CD4-positive, alpha-beta T cell treated with Interleukin-10 for 1 hour (primary cell): Measurements from ENCODE around the gene CATSPER3.

Experiments
- DNase-seq: peaks from one replicate; pipeline ENCODE4 v3.0.0-alpha.2; 2020

CATSPER3 gene

DNA sequence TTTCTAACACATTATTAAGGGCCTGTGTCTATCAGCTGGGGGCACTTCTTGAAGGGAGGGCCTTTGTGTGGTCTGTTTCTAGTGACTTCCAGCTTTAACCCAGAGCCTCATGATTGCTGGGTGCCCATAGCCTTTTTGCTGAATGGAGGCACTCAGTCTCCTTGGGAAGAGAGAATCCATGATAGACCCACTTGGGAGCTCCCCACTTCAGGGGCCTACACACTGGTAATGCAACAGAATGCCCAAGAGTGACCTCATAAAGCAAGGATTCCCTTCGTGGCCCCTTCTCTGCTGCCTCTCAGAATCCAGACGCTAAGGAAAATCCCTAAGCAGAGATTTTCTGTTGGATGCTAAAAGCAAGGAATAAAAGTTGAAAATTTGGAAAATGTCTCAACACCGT is at the start of gene CATSPER3:
Gene CATSPER3, plus strand, starts transcription at position 301 of the 400 bp plus-strand sequence. Its CDS starts 85 bp downstream, at position 386.
- DNase-seq = no peak

GRCh38 chr5:134918861-134919260 is 48.8 kb upstream of the CATSPER3 start:
- DNase-seq = no peak

- no peak for DNase-seq
These were observed 46.7 kb upstream of the CATSPER3 start for GRCh38 chr5:134920848-134921575.

- DNase-seq = no peak
These were observed 35.2 kb upstream of the CATSPER3 start for GRCh38 chr5:134932508-134932907.

GRCh38 chr5:134934202-134934601 is 33.5 kb upstream of the CATSPER3 start:
- DNase-seq = no peak

- DNase-seq = no peak
These were observed 31.8 kb upstream of the CATSPER3 start for GRCh38 chr5:134935711-134936602.

GRCh38 chr5:134937526-134937925 is 30.2 kb upstream of the CATSPER3 start:
- DNase-seq = no peak

DNA sequence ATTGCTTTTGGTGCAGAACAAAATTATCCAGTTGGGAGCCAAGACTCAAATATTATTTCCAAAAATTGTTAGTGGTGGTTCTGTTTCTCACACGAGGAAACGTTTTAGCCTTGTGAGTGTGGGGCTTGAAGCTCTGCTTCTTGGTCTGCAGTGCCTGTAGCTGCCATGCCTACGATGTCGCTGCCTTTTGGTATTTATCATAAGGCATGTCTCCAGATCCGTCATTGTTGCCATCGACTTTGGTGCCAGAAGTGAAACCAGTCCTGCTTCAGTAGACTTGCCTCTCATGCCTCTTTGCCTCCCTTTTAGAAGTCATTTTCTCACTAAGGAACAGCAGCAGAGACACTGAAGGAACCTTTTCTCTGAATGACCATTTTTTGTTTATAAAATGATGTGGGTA is 29.7 kb upstream of the CATSPER3 start:
- no peak for DNase-seq

GRCh38 chr5:134939500-134939899 is 28.2 kb upstream of the CATSPER3 start:
- no peak for DNase-seq

- no peak for DNase-seq
These were observed 24.2 kb upstream of the CATSPER3 start for GRCh38 chr5:134943547-134943946.

DNA sequence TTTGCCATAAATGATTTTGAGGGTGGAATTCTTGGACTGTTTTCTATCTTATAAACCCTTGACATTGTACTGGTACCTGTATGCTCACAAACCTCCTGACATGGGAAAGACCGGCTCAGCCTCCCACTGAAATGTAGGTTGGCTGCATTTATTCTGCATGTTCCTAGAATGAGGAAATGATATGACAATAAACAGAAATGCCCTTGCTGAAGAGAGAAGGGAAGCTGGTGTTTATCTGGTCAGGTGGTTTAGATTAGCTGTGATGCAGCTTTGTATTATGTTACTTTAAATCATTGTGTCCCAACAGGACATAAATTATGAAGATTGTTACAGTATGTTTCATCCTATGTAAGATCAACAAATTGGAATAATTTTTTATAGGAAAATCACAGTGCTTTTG is 23.1 kb upstream of the CATSPER3 start:
- DNase-seq = no peak

GRCh38 chr5:134945041-134945440 is 22.7 kb upstream of the CATSPER3 start:
- no peak for DNase-seq

DNA sequence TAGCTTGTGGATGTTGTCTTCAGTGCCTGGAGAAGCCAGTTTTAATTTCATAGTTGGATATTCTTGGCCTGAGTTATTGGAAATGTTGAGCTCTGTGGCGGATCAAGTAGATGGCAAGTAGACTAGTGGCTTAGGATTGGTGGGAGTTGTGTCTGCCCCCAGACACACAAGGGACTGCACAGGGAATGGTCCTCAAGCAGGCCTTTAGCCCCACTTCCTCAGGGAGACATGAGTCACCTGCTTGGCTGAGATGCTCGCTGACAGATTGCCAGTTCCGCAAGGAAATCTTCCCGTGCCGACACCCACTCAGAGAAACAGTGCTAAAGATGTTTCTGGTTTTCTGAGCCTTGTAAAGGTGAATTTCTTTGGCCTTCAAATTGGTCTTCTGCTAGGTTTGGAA is 18.8 kb upstream of the CATSPER3 start:
- no peak for DNase-seq

DNA sequence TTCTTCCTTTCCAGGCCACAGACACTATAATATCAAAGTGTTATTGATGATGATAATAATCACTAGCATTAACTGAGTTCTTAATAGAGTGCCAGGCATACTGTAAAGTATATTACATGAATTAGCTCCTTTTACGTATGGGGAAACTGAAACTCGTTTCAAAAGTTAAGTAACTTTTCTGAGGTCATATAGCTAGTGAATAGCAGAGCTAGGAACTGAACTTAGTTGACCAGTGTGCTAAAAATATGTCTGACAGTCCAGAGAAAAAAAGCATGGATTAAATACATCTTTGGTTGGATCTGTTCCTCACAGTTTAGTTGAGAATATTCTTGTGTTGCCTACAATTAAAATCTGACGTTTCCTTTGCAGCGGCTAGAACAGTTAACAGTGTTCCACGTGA is 18.4 kb upstream of the CATSPER3 start:
- no peak for DNase-seq

DNA sequence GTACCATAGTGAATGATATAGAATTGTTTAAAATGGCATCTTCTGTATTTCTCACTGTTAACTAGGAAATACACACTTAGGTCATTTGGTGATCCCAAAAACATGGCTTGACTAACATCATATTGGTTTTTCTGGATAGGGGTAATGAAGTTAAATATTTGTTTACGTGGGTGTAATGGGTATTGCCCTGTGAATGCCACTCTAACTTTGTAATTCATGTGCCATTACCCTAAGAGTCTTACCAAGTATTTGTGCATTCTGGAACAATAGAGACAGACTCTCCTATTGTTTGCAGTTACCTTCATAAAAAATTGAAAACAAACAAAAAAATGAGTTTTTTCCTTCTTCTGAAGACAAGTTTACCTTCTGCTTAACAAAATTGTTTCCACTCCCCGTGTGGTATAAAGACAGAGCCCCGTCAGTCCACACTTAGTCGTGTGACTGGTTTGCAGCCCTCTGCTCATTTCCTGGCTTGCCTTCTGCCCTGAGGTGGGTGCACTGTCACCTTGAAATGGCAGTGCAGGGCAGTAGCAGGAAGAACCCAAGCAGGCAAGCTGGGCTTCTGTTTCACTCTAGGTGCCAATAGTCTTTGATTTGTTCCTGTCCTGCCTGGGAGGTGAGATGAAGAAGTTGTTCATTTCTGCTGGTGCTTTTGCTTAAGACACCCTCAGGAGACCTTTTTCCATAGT is 9.6 kb upstream of the CATSPER3 start:
- no peak for DNase-seq

- DNase-seq = no peak
These were observed 9.0 kb upstream of the CATSPER3 start for GRCh38 chr5:134958755-134959154.

DNA sequence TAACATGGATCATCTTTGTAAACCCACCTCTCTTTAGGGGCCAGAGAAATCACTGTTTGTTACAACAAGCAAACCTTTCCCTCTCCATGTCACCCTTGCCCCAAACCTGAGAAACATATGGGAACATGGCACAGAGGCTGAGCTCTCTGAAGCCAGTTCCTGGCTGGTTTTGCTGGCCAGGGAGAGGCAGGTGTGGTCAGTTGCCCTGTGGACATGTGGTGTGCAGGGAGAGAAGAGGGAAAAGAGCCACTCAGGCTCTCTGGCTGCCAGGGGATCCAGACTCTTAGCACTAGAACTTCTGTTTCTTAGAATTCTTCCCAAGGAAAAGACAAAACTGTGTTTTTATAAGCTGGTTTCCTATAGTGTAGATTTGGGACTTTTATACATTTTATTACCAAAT is 4.6 kb upstream of the CATSPER3 start:
- no peak for DNase-seq

GRCh38 chr5:134964359-134965270 is 3.1 kb upstream of the CATSPER3 start:
- peak; percentile 27 for DNase-seq

DNA sequence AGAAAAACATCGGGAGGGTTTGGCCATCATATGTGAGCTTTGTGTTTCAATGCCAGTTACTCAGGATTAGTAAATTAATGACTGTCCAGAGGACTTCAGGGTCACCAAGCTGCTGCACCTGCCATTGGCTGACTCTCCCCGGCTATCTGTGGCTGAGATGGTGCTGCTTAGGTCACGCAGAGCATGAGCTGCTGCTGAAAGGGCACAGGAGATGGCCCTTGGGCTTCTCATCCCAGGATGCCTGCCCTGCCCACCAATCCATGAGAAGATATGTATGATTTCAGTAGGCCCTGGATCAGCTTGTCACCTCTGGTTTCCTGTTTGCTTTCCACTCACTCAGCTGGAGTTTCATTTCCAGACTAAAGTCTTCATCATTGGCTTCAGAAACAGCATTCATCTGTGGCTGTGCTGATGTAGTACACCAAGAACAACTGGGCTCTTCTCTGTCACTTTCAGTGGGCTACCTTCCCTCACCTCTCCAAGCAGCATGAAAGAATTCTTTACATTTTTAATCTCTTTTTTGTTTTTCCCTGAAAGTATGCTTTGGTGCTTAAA is 2.4 kb upstream of the CATSPER3 start:
- no peak for DNase-seq

- DNase-seq = no peak
These were observed 348 bp downstream of the CATSPER3 start for GRCh38 chr5:134968055-134968454.

- no peak for DNase-seq
These were observed 1.5 kb downstream of the CATSPER3 start for GRCh38 chr5:134969166-134969565.

- no peak for DNase-seq
These were observed 7.5 kb downstream of the CATSPER3 start for GRCh38 chr5:134975078-134975715.
